Measurements from ENCODE around the gene IPPK. TPM values are rescaled to one million over a fixed set of nuclear protein-coding genes. Genes with fewer than 3 reads are reported as not detected.

Gene IPPK
- total RNA-seq, 1 experiment from 2014 or later = 5.4 TPM

- in situ Hi-C loops (cut with HindIII; ENCODE audit: low pct_unique_long_range_greater_than_20kb, low sequenced_read_pairs) = no loop called here
- H3K9me3 ChIP-seq (ENCODE audit: control insufficient read depth, insufficient read depth, low read depth, low read length) = no peaks in the 10 kb centered on the region
- TF ChIP-seq TCF7L2 (IDR thresholded peaks at IDR 0.05; ENCODE audit: low read depth, low read length) (no peak), POLR2AphosphoS5 (IDR thresholded peaks at IDR 0.05; ENCODE audit: low read depth, low read length) (no peak), CTCF (IDR thresholded peaks at IDR 0.05) (no peak), SIN3A (IDR thresholded peaks at IDR 0.05; ENCODE audit: borderline replicate concordance, insufficient read depth, low read depth, low read length) (no peak)
- TF ChIP-seq, protein P1, sequence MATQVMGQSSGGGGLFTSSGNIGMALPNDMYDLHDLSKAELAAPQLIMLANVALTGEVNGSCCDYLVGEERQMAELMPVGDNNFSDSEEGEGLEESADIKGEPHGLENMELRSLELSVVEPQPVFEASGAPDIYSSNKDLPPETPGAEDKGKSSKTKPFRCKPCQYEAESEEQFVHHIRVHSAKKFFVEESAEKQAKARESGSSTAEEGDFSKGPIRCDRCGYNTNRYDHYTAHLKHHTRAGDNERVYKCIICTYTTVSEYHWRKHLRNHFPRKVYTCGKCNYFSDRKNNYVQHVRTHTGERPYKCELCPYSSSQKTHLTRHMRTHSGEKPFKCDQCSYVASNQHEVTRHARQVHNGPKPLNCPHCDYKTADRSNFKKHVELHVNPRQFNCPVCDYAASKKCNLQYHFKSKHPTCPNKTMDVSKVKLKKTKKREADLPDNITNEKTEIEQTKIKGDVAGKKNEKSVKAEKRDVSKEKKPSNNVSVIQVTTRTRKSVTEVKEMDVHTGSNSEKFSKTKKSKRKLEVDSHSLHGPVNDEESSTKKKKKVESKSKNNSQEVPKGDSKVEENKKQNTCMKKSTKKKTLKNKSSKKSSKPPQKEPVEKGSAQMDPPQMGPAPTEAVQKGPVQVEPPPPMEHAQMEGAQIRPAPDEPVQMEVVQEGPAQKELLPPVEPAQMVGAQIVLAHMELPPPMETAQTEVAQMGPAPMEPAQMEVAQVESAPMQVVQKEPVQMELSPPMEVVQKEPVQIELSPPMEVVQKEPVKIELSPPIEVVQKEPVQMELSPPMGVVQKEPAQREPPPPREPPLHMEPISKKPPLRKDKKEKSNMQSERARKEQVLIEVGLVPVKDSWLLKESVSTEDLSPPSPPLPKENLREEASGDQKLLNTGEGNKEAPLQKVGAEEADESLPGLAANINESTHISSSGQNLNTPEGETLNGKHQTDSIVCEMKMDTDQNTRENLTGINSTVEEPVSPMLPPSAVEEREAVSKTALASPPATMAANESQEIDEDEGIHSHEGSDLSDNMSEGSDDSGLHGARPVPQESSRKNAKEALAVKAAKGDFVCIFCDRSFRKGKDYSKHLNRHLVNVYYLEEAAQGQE (IDR thresholded peaks at IDR 0.05; ENCODE audit: insufficient read depth in 1 of 2, low read depth in 2 of 2, low read length in 1 of 2) = no peak
- no peak overlapping the region for H3K4me3 ChIP-seq (ENCODE audit: low read depth in 2 of 2, low read length in 2 of 2)
- H3K4me1 ChIP-seq (ENCODE audit: control insufficient read depth, insufficient read depth, low read length) = no peaks in the 10 kb centered on the region
- peaks cover 3% of the 10 kb centered on the region; the same call in 1 of the 2 replicates for H3K36me3 ChIP-seq (ENCODE audit: control insufficient read depth, insufficient read depth, low read length)
- intact Hi-C loops (cut with micrococcal nuclease; ENCODE audit: unreplicated experiment) = no loop called here
- BruUV-seq (replicated peaks) = no TSS peak
- ATAC-seq (no peak), DNase-seq (ENCODE audit: low read depth, low spot score) (no peak)
- POLR2A ChIA-PET = no interaction called here
- no peaks in the 10 kb centered on the region for H3K27me3 ChIP-seq (ENCODE audit: control insufficient read depth, insufficient read depth, low read length)
- CTCF ChIA-PET = no interaction called here
- H3K27ac ChIP-seq (ENCODE audit: low read length) = no peak overlapping the region
Observed at GRCh38 chr9:92612292-92612691, 57.6 kb downstream of the IPPK start.

- BruUV-seq (replicated peaks) = no TSS peak
- Histone ChIP-seq H3K27ac (ENCODE audit: low read length) (no peak overlapping the region), H3K36me3 (ENCODE audit: control insufficient read depth, insufficient read depth, low read length) (peaks cover 3% of the 10 kb centered on the region; the same call in 1 of the 2 replicates), H3K27me3 (ENCODE audit: control insufficient read depth, insufficient read depth, low read length) (no peaks in the 10 kb centered on the region), H3K4me3 (ENCODE audit: low read depth in 2 of 2, low read length in 2 of 2) (no peak overlapping the region), H3K4me1 (ENCODE audit: control insufficient read depth, insufficient read depth, low read length) (no peaks in the 10 kb centered on the region), H3K9me3 (ENCODE audit: control insufficient read depth, insufficient read depth, low read depth, low read length) (no peaks in the 10 kb centered on the region)
- ChIA-PET POLR2A (no interaction called here), CTCF (no interaction called here)
- no peak for DNase-seq (ENCODE audit: low read depth, low spot score)
- in situ Hi-C loops (cut with HindIII; ENCODE audit: low pct_unique_long_range_greater_than_20kb, low sequenced_read_pairs) (no loop called here), intact Hi-C loops (cut with micrococcal nuclease; ENCODE audit: unreplicated experiment) (no loop called here)
- ATAC-seq = no peak
- TF ChIP-seq, protein P1 (IDR thresholded peaks at IDR 0.05; ENCODE audit: insufficient read depth in 1 of 2, low read depth in 2 of 2, low read length in 1 of 2) = no peak
- TF ChIP-seq SIN3A (IDR thresholded peaks at IDR 0.05; ENCODE audit: borderline replicate concordance, insufficient read depth, low read depth, low read length) (no peak), POLR2AphosphoS5 (IDR thresholded peaks at IDR 0.05; ENCODE audit: low read depth, low read length) (no peak), CTCF (IDR thresholded peaks at IDR 0.05) (no peak), TCF7L2 (IDR thresholded peaks at IDR 0.05; ENCODE audit: low read depth, low read length) (no peak)
Observed at GRCh38 chr9:92611621-92612285, 58.2 kb downstream of the IPPK start.
